GM12873 (cell line): Measurements from ENCODE around the gene SEC31B.

Experiments used
- TF ChIP-seq, protein P1 (sequence below): IDR thresholded peaks from 2 replicates; pipeline ENCODE4 v1.5.1; 2012; ENCODE audit warnings: low read depth, mild to moderate bottlenecking, moderate library complexity, low read length, control low read depth; ENCODE audit not compliant: insufficient read depth; ENCODE audit errors: missing control alignments

SEC31B gene

DNA sequence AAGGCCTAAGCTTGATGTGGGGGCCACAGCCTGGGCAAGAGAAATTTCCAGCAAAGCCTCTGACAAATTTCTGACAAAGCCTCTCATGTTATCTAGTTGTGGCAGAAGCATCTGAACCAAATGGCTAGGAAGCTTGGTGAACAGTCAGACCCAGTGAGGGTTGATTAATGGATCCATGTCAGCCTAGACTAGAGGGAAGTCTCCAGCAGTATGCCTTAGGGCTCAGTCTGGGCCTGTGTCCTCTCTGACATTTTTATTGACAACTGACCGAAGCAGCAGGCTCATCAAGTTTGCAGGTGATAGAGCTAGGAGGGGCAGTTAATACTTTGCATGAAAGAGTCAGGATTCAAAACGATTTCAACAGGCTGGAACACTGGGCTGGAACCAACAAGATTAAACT lies 41.3 kb upstream of the SEC31B start:
- TF ChIP-seq, protein P1, sequence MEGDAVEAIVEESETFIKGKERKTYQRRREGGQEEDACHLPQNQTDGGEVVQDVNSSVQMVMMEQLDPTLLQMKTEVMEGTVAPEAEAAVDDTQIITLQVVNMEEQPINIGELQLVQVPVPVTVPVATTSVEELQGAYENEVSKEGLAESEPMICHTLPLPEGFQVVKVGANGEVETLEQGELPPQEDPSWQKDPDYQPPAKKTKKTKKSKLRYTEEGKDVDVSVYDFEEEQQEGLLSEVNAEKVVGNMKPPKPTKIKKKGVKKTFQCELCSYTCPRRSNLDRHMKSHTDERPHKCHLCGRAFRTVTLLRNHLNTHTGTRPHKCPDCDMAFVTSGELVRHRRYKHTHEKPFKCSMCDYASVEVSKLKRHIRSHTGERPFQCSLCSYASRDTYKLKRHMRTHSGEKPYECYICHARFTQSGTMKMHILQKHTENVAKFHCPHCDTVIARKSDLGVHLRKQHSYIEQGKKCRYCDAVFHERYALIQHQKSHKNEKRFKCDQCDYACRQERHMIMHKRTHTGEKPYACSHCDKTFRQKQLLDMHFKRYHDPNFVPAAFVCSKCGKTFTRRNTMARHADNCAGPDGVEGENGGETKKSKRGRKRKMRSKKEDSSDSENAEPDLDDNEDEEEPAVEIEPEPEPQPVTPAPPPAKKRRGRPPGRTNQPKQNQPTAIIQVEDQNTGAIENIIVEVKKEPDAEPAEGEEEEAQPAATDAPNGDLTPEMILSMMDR: no peak

DNA sequence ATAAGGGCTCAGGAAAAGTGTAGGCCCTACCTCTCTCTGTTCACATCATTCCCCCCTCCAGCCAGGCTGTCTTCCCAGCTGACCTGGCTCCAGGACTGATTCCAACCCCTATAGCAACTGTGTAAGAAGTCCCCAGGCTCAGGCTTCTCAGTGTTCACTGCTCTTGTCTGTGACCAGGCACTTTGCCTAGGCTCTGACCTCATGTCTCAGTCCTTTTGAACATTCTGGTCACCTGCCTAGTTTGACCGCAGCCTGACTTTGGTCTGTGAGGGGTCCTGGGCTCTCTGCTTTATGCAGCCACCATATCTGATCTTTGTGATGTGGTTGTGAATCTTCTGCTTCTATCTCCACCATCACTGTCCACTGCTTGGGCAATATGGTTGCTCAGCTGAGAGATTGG lies 40.6 kb upstream of the SEC31B start:
- TF ChIP-seq, protein P1: no peak

DNA sequence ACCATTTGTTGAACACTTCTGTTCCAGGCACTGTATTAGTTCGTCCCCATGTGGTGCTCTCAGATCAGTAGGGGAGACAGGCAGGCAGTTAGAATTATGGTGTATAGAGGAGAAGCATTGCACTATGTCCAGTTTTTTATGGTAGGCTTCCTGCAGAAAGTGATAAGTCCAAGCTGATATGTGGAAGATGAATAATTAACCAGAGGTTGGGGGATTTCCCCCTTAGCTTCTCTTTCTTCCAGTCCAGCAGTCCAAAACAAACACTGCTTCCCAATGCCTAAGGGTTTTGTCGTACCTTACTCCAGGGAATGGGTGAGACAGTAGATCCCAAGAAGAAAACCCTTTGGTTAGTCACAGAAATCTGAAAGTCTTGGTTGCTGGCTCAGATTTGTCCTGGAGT lies 35.2 kb upstream of the SEC31B start:
- TF ChIP-seq, protein P1: no peak

DNA sequence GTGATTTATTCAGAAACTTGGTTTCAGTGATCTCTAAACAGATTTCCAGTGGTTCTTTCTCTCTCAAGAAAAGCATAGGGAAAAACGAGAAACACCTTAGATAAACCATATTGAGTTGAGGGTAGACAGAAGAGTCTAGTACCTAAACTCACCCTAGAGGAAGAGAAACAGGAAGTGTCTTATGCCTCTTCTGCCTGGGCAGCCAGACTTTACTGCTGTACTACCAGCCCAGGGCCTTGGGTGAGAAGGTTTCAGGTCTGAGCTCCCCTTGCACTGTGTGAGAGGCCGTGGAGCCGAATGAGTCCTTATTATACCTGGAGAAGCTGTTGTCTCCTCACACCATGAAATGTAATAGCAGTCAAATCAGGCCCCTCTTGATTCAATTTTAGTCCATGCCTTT lies 34.3 kb upstream of the SEC31B start:
- TF ChIP-seq, protein P1: no peak

DNA sequence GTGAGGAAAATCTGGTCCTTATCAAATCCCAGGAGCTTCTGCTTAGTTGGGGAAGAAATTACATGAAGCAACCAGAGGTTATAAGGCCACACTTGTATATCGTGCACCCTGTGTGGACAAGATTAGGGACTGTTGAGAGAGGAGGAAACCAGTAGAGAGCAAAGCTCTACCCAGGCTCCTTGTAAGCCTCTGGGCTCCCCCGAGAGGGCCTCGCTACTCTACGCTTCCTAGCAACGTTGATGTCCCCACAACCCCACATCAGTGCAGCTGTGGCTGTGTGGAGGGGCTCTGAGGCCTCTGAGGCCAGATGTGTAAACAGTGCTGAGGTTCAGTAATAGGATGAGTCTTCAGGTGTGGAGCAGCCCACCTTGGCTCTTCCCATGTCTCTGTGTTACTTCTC lies 32.1 kb upstream of the SEC31B start:
- TF ChIP-seq, protein P1: no peak

DNA sequence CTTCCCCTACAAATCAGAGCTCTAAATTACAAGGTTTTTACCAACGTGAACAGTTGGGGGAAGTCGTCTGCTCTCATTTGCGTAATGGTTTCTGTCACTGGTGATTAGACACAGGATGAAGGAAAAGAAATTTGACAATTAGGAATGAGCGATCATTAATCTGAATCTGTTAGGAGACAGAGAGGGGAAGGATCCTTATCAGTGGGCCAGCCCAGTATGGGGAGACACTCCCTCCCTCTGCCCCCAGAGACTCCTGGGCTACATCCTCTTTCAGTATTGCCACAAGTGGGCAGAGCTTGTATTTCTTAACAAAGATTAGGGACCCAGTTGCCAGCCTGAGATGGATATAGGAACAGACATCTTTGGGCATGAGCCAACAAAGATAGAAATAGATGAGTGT lies 31.5 kb upstream of the SEC31B start:
- TF ChIP-seq, protein P1: no peak

DNA sequence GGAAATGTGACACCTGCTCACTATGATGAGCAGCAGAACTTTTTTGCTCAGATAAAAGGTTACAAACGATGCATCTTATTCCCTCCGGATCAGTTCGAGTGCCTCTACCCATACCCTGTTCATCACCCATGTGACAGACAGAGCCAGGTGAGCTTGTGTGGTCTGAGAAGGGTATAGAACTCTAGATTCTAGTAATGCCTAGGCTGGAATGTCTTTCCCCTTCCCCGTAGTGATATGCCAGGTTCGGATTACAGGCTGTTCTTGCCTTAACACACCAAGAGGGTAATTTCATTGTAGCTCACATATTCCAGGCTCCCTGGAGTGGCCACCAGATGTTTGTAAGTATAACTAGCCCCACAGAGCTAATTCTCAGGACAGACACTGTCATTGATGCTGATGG lies 25.3 kb upstream of the SEC31B start:
- TF ChIP-seq, protein P1: no peak
